Neural cell (in vitro differentiated cells): ENCODE measurements around the gene RAPGEF4. TPM values are rescaled to one million over a fixed set of nuclear protein-coding genes. Genes with fewer than 3 reads are reported as not detected.
"Not testable (repeated sequence)": the region's sequence is repeated elsewhere in the genome, so short reads cannot be mapped to it uniquely, and the experiment has no call there.

Experiments used
- H2AFZ ChIP-seq: fragments of 200-600, 300-800 bp; sonication (generic), shearing (Covaris generic); 2 replicates; pipeline ENCODE4 v1.6.0; 2014; ENCODE audit warnings: low read depth, mild to moderate bottlenecking, antibody characterized with exemption, low read length, moderate library complexity
- H3F3A ChIP-seq: fragments of 200-600 bp; shearing (Covaris generic); 2 replicates; pipeline ENCODE4 v1.6.1; 2016; ENCODE audit warnings: mild to moderate bottlenecking, moderate library complexity, mixed read lengths, antibody characterized with exemption, low read length; ENCODE audit not compliant: insufficient read depth, poor library complexity, severe bottlenecking
- H3K27ac ChIP-seq: fragments of 200-600, 300-800 bp; sonication (generic), shearing (Covaris generic); 2 replicates; pipeline ENCODE4 v1.5.1; 2014; ENCODE audit warnings: mild to moderate bottlenecking, low read length, moderate library complexity
- H3K27me3 ChIP-seq: fragments of 300-800, 200-600 bp; sonication (generic), shearing (Covaris generic); 2 replicates; pipeline ENCODE4 v1.6.0; 2014; ENCODE audit warnings: mild to moderate bottlenecking, low read depth, low read length, moderate library complexity; ENCODE audit not compliant: insufficient read depth
- H3K36me3 ChIP-seq: fragments of 300-800, 200-600 bp; sonication (generic), shearing (Covaris generic); 2 replicates; pipeline ENCODE4 v1.5.1; 2014; ENCODE audit warnings: mild to moderate bottlenecking, antibody characterized with exemption, low read length, moderate library complexity; ENCODE audit not compliant: insufficient read depth
- H3K4me2 ChIP-seq: fragments of 300-800, 200-600 bp; sonication (generic), shearing (Covaris generic); 2 replicates; pipeline ENCODE4 v1.6.0; 2014; ENCODE audit warnings: mild to moderate bottlenecking, low read length
- H3K4me3 ChIP-seq: fragments of 300-800, 200-600 bp; sonication (generic), shearing (Covaris generic); 2 replicates; pipeline ENCODE4 v1.5.1; 2014; ENCODE audit warnings: mild to moderate bottlenecking, low read length, moderate library complexity
- H3K79me2 ChIP-seq: fragments of 200-600 bp; shearing (Covaris generic); replicated peaks from 2 replicates; pipeline ENCODE4 v1.6.0; 2014; ENCODE audit warnings: mild to moderate bottlenecking, low read length, moderate library complexity; ENCODE audit not compliant: insufficient read depth
- H3K9ac ChIP-seq: fragments of 300-800, 200-600 bp; sonication (generic), shearing (Covaris generic); 2 replicates; pipeline ENCODE4 v1.6.1; 2016; ENCODE audit warnings: mild to moderate bottlenecking, low read length, mixed read lengths
- H3K9me2 ChIP-seq: fragments of 200-600 bp; shearing (Covaris generic); 2 replicates; pipeline ENCODE4 v1.6.1; 2016; ENCODE audit warnings: mild to moderate bottlenecking, low read length, mixed read lengths; ENCODE audit not compliant: insufficient read depth
- H3K9me3 ChIP-seq: fragments of 200-600, 300-800 bp; sonication (generic), shearing (Covaris generic); 2 replicates; pipeline ENCODE4 v1.6.1; 2016; ENCODE audit warnings: mild to moderate bottlenecking, mixed run types, low read length, moderate library complexity, mixed read lengths
- H4K20me1 ChIP-seq: fragments of 200-600 bp; shearing (Covaris generic); 2 replicates; pipeline ENCODE4 v1.6.1; 2016; ENCODE audit warnings: mild to moderate bottlenecking, mixed run types; ENCODE audit not compliant: insufficient read depth
- CTCF ChIP-seq: fragments of 450-650 bp; IDR thresholded peaks from 2 replicates; pipeline ENCODE4 v1.5.1; 2014; ENCODE audit warnings: antibody characterized with exemption, mild to moderate bottlenecking, moderate library complexity; ENCODE audit not compliant: poor library complexity, severe bottlenecking
- EP300 ChIP-seq: fragments of 450-650 bp; conservative IDR thresholded peaks from 2 replicates; pipeline ENCODE4 v1.6.1; 2014; ENCODE audit warnings: antibody characterized with exemption, mild to moderate bottlenecking, moderate library complexity; ENCODE audit not compliant: poor library complexity, severe bottlenecking
- EZH2 ChIP-seq: fragments of 200-600, 300-800 bp; shearing (Covaris generic), sonication (generic); IDR thresholded peaks from 2 replicates; pipeline ENCODE4 v1.6.1; 2014; ENCODE audit warnings: antibody characterized with exemption, low read length, borderline replicate concordance, mild to moderate bottlenecking; ENCODE audit not compliant: insufficient read depth, poor library complexity, severe bottlenecking
- MXI1 ChIP-seq: fragments of 450-650 bp; conservative IDR thresholded peaks from 2 replicates; pipeline ENCODE4 v1.6.1; 2014; ENCODE audit warnings: antibody characterized with exemption, mild to moderate bottlenecking; ENCODE audit not compliant: poor library complexity, severe bottlenecking
- POLR2AphosphoS5 ChIP-seq: IDR thresholded peaks from 2 replicates; pipeline ENCODE4 v1.6.1; 2012
- RAD21 ChIP-seq: fragments of 450-650 bp; conservative IDR thresholded peaks from 2 replicates; pipeline ENCODE4 v1.6.1; 2014; ENCODE audit warnings: antibody characterized with exemption, mild to moderate bottlenecking, moderate library complexity
- REST ChIP-seq: IDR thresholded peaks from 2 replicates; pipeline ENCODE4 v1.6.1; 2012; ENCODE audit warnings: borderline replicate concordance
- SMC3 ChIP-seq: fragments of 450-650 bp; conservative IDR thresholded peaks from 2 replicates; pipeline ENCODE4 v1.6.1; 2014; ENCODE audit warnings: antibody characterized with exemption, mild to moderate bottlenecking, moderate library complexity; ENCODE audit not compliant: poor library complexity
- TAF1 ChIP-seq: IDR thresholded peaks from 2 replicates; pipeline ENCODE4 v1.6.1; 2012; ENCODE audit warnings: low read depth
- polyA plus RNA-seq: library from polyadenylated mRNA; depleted of rRNA; stranded (reverse); fragments of >200 nt; gene quantifications from 2 replicates; pipeline ENCODE4 v1.2.3, GENCODE V29; 2014

Gene RAPGEF4
- polyA plus RNA-seq, 1 donor from 2014 or later = 10.4 TPM

GRCh38 chr2:172743898-172744297 lies 8.3 kb downstream of the RAPGEF4 start:
- no peaks in the 10 kb centered on the region for H3K27me3 ChIP-seq
- H3K9me3 ChIP-seq = peaks cover 3% of the 10 kb centered on the region
- no peaks in the 10 kb centered on the region for H4K20me1 ChIP-seq
- H3K27ac ChIP-seq = no peak overlapping the region
- H3K4me2 ChIP-seq = no peak overlapping the region
- TF ChIP-seq MXI1 (no peak), EP300 (no peak), REST (no peak), POLR2AphosphoS5 (no peak), SMC3 (no peak), CTCF (no peak), TAF1 (no peak), RAD21 (no peak), EZH2 (no peak)
- H2AFZ ChIP-seq = no peak overlapping the region
- no peak overlapping the region for H3K4me3 ChIP-seq
- no peak overlapping the region for H3K9ac ChIP-seq
- no peaks in the 10 kb centered on the region for H3K79me2 ChIP-seq
- no peaks in the 10 kb centered on the region for H3F3A ChIP-seq
- no peaks in the 10 kb centered on the region for H3K36me3 ChIP-seq
- H3K9me2 ChIP-seq = no peaks in the 10 kb centered on the region

GRCh38 chr2:172745636-172746035 lies 10.0 kb downstream of the RAPGEF4 start:
- H3K9me3 ChIP-seq = peaks cover 3% of the 10 kb centered on the region
- no peak overlapping the region for H3K4me3 ChIP-seq
- no peaks in the 10 kb centered on the region for H3K79me2 ChIP-seq

GRCh38 chr2:172748543-172748942 lies 12.9 kb downstream of the RAPGEF4 start:
- not testable (repeated sequence) for H3K9me3 ChIP-seq, H3F3A ChIP-seq, H3K27ac ChIP-seq, H3K36me3 ChIP-seq, H3K79me2 ChIP-seq, H3K9ac ChIP-seq, H3K4me3 ChIP-seq, H4K20me1 ChIP-seq, H3K4me2 ChIP-seq, H2AFZ ChIP-seq, H3K27me3 ChIP-seq, H3K9me2 ChIP-seq

More at GRCh38 chr2:172745636-172746035, 10.0 kb downstream of the RAPGEF4 start:
- Histone ChIP-seq H4K20me1 (no peaks in the 10 kb centered on the region), H3F3A (no peaks in the 10 kb centered on the region), H3K27me3 (no peaks in the 10 kb centered on the region), H3K9ac (no peak overlapping the region), H3K36me3 (no peaks in the 10 kb centered on the region), H3K9me2 (no peaks in the 10 kb centered on the region), H2AFZ (no peak overlapping the region), H3K4me2 (no peak overlapping the region), H3K27ac (no peak overlapping the region)
- no peak for TF ChIP-seq TAF1
- TF ChIP-seq RAD21 = no peak
- TF ChIP-seq SMC3 = no peak
- TF ChIP-seq POLR2AphosphoS5 = no peak
- no peak for TF ChIP-seq EZH2
- TF ChIP-seq EP300 = no peak
